Hepatocyte (in vitro differentiated cells): ENCODE data around the gene CACNG7. TPM values are rescaled to one million over a fixed set of nuclear protein-coding genes. Genes with fewer than 3 reads are reported as not detected.

Experiments used
- DNase-seq: peaks from one replicate; pipeline ENCODE4 v3.0.0-alpha.2; 2016; ENCODE audit warnings: low spot score
- H2AFZ ChIP-seq: fragments of 200-600 bp; sonication (generic); 2 replicates; pipeline ENCODE4 v1.6.0; 2016; ENCODE audit warnings: antibody characterized with exemption, mild to moderate bottlenecking
- H3K27ac ChIP-seq: fragments of 200-600 bp; sonication (generic); 2 replicates; pipeline ENCODE4 v1.5.1; 2016; ENCODE audit warnings: mild to moderate bottlenecking
- H3K27me3 ChIP-seq: fragments of 200-600 bp; sonication (generic); 2 replicates; pipeline ENCODE4 v1.6.1; 2016
- H3K36me3 ChIP-seq: fragments of 200-600 bp; sonication (generic); replicated peaks from 2 replicates; pipeline ENCODE4 v1.5.1; 2016; ENCODE audit warnings: low read depth; ENCODE audit not compliant: insufficient read depth
- H3K4me1 ChIP-seq: fragments of 200-600 bp; sonication (generic); 2 replicates; pipeline ENCODE4 v1.5.1; 2016; ENCODE audit warnings: mild to moderate bottlenecking, moderate library complexity; ENCODE audit not compliant: insufficient read depth
- H3K4me2 ChIP-seq: fragments of 200-600 bp; sonication (generic); 2 replicates; pipeline ENCODE4 v1.6.0; 2016
- H3K4me3 ChIP-seq: fragments of 200-600 bp; sonication (generic); 2 replicates; pipeline ENCODE4 v1.5.1; 2016; ENCODE audit warnings: mild to moderate bottlenecking
- H3K79me2 ChIP-seq: fragments of 200-600 bp; sonication (generic); 2 replicates; pipeline ENCODE4 v1.6.0; 2017; ENCODE audit warnings: mild to moderate bottlenecking
- H3K9me2 ChIP-seq: fragments of 200-600 bp; sonication (generic); replicated peaks from 2 replicates; pipeline ENCODE4 v1.6.0; 2017; ENCODE audit warnings: mild to moderate bottlenecking; ENCODE audit not compliant: insufficient read depth
- H3K9me3 ChIP-seq: fragments of 200-600 bp; sonication (generic); 2 replicates; pipeline ENCODE4 v1.5.1; 2016; ENCODE audit warnings: low read depth, mild to moderate bottlenecking
- H4K20me1 ChIP-seq: fragments of 200-600 bp; sonication (generic); 2 replicates; pipeline ENCODE4 v1.6.0; 2016; ENCODE audit warnings: mild to moderate bottlenecking; ENCODE audit not compliant: insufficient read depth, poor library complexity, severe bottlenecking
- CTCF ChIP-seq: fragments of 200-600 bp; sonication (generic); IDR thresholded peaks from 2 replicates; pipeline ENCODE4 v1.5.1; 2016; ENCODE audit warnings: antibody characterized with exemption, mild to moderate bottlenecking; ENCODE audit not compliant: poor library complexity
- EZH2 ChIP-seq: fragments of 200-600 bp; sonication (generic); IDR thresholded peaks from 2 replicates; pipeline ENCODE4 v1.6.1; 2016; ENCODE audit warnings: antibody characterized with exemption, mild to moderate bottlenecking, borderline replicate concordance
- EZH2phosphoT487 ChIP-seq: fragments of 200-600 bp; sonication (generic); IDR thresholded peaks from one replicate; pipeline ENCODE4 v1.6.1; 2018; ENCODE audit warnings: antibody characterized with exemption, mild to moderate bottlenecking, low read depth, moderate library complexity; ENCODE audit not compliant: unreplicated experiment, severe bottlenecking
- WGBS: methylation state at CpG from one replicate; pipeline ENCODE4 v1.1.6; 2016; ENCODE audit warnings: low lambda C conversion rate; ENCODE audit errors: missing lambda C conversion rate; 5-methylcytosine and 5-hydroxymethylcytosine counted together
- polyA plus RNA-seq: library from polyadenylated mRNA; unstranded; fragments of >200 nt; fragmentation: Nextera tagmentation; extraction: Ambion mirVana; gene quantifications from 2 replicates; pipeline ENCODE4 v1.2.1, GENCODE V29; 2016
- total RNA-seq: library from RNA; depleted of rRNA; stranded (reverse); fragments of >200 nt; gene quantifications from 2 replicates; pipeline ENCODE4 v1.2.3, GENCODE V29; 2014

The CACNG7 gene
- total and polyA plus RNA-seq, 2 experiments from 2014 or later = 0.31 to 0.90 TPM

- H3K27ac ChIP-seq = no peak overlapping the region
- H3K36me3 ChIP-seq = no peaks in the 10 kb centered on the region
- DNase-seq = no peak
- no peak overlapping the region for H2AFZ ChIP-seq
- no peaks in the 10 kb centered on the region for H3K4me1 ChIP-seq
- no peaks in the 10 kb centered on the region for H3K9me3 ChIP-seq
- H3K4me2 ChIP-seq = no peak overlapping the region
- TF ChIP-seq EZH2phosphoT487 (no peak), CTCF (no peak), EZH2 (no peak)
- no peak overlapping the region for H3K4me3 ChIP-seq
- H3K79me2 ChIP-seq = no peaks in the 10 kb centered on the region
- peaks cover 47% of the 10 kb centered on the region for H3K27me3 ChIP-seq
- 74% methylated on average over 18 of the region's 18 CpGs for WGBS
- no peaks in the 10 kb centered on the region for H3K9me2 ChIP-seq
- no peaks in the 10 kb centered on the region for H4K20me1 ChIP-seq
Observed at GRCh38 chr19:53912653-53913052, 3.6 kb downstream of the CACNG7 start.

GRCh38 chr19:53915000-53915399, 5.9 kb downstream of the CACNG7 start:
- no peaks in the 10 kb centered on the region for H4K20me1 ChIP-seq
- peaks cover 26% of the 10 kb centered on the region for H3K27me3 ChIP-seq
- H3K9me3 ChIP-seq = no peaks in the 10 kb centered on the region
- no peak overlapping the region for H3K4me2 ChIP-seq
- H3K79me2 ChIP-seq = no peaks in the 10 kb centered on the region
- WGBS = 67% methylated on average over 6 of the region's 8 CpGs
- H3K27ac ChIP-seq = no peak overlapping the region
- no peak overlapping the region for H2AFZ ChIP-seq
- no peaks in the 10 kb centered on the region for H3K36me3 ChIP-seq
- no peak for DNase-seq
- H3K4me3 ChIP-seq = no peak overlapping the region
- TF ChIP-seq EZH2phosphoT487 (no peak), EZH2 (no peak), CTCF (no peak)
- H3K9me2 ChIP-seq = no peaks in the 10 kb centered on the region
- no peaks in the 10 kb centered on the region for H3K4me1 ChIP-seq

GRCh38 chr19:53916004-53916403, 6.9 kb downstream of the CACNG7 start:
- no peaks in the 10 kb centered on the region for H3K9me2 ChIP-seq
- no peak overlapping the region for H3K27ac ChIP-seq
- no peaks in the 10 kb centered on the region for H3K4me1 ChIP-seq
- H2AFZ ChIP-seq = no peak overlapping the region
- H3K79me2 ChIP-seq = no peaks in the 10 kb centered on the region
- H3K27me3 ChIP-seq = peaks cover 16% of the 10 kb centered on the region
- no peaks in the 10 kb centered on the region for H3K36me3 ChIP-seq
- no peak overlapping the region for H3K4me3 ChIP-seq
- no peak overlapping the region for H3K4me2 ChIP-seq
- no peak for DNase-seq
- TF ChIP-seq EZH2 = no peak
- no peak for TF ChIP-seq CTCF
- no peak for TF ChIP-seq EZH2phosphoT487
- no peaks in the 10 kb centered on the region for H4K20me1 ChIP-seq
- no peaks in the 10 kb centered on the region for H3K9me3 ChIP-seq
- WGBS = 86% methylated on average over 6 of the region's 6 CpGs

GRCh38 chr19:53917356-53917755, 8.3 kb downstream of the CACNG7 start:
- no peaks in the 10 kb centered on the region for H3K79me2 ChIP-seq
- no peak for DNase-seq
- H3K4me2 ChIP-seq = no peak overlapping the region
- no peaks in the 10 kb centered on the region for H3K36me3 ChIP-seq
- no peak overlapping the region for H3K4me3 ChIP-seq
- H3K27me3 ChIP-seq = peaks cover 3% of the 10 kb centered on the region
- H3K9me2 ChIP-seq = no peaks in the 10 kb centered on the region
- no peaks in the 10 kb centered on the region for H3K4me1 ChIP-seq
- H4K20me1 ChIP-seq = no peaks in the 10 kb centered on the region
- no peak overlapping the region for H2AFZ ChIP-seq
- 89% methylated on average over 7 of the region's 7 CpGs for WGBS
- no peak overlapping the region for H3K27ac ChIP-seq
- no peaks in the 10 kb centered on the region for H3K9me3 ChIP-seq
- TF ChIP-seq EZH2 = no peak
- TF ChIP-seq CTCF = no peak
- TF ChIP-seq EZH2phosphoT487 = no peak
